GM18858 (cell line): ENCODE data around the gene SZT2.
"Not testable (repeated sequence)": the region's sequence is repeated elsewhere in the genome, so short reads cannot be mapped to it uniquely, and the experiment has no call there.

ENCODE experiments used
- ATAC-seq: cut with Tn5 transposase; IDR thresholded peaks from one replicate; pipeline ENCODE4 v1.9.1; 2021; ENCODE audit not compliant: unreplicated experiment

Gene SZT2

GRCh38 chr1:43387976-43388599, 1.6 kb upstream of the SZT2 start:
- ATAC-seq = no peak

GRCh38 chr1:43388613-43389012, 1.1 kb upstream of the SZT2 start:
- no peak for ATAC-seq

DNA sequence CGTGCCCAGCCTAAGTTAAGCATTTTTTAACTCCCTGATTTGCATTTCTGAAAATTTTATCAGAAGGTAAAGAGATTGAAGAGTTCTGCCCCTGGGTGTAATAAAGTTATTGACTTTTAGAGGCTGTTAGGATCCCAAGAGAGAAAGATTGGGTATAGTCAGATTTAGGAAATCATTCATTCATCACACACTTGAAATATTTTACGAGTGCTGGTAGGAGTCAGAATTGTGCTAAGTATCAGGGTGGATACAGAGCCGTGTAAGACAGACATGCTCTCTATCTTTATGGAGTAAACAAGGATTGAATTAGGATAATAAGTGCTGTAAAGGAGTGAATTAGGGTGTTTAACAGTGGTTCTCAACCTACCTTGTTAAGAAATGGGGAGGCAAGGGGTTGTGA, 3.0 kb downstream of the SZT2 start:
- no peak for ATAC-seq

DNA sequence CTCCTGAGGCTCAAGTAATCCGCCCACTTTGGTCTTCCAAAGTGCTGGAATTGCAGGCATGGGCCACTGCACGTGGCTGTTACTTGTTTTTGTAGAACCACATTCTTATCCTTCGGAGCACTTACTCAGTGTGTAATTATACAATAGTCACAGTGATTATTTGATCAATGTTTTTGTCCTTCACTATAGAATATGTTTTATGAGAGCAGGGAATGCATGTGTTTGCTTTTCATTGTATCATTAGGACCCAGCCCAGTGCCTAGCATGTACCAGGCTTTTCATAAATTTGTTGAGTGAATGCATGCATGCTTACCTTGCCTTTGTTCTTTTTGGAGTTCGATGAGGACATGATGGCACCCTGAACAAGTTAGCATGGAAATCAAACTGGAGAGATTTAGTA, 5.8 kb downstream of the SZT2 start:
- no peak for ATAC-seq

- no peak for ATAC-seq
Measured at GRCh38 chr1:43396059-43396458, 6.4 kb downstream of the SZT2 start.

GRCh38 chr1:43398227-43398626, 8.5 kb downstream of the SZT2 start:
- no peak for ATAC-seq

DNA sequence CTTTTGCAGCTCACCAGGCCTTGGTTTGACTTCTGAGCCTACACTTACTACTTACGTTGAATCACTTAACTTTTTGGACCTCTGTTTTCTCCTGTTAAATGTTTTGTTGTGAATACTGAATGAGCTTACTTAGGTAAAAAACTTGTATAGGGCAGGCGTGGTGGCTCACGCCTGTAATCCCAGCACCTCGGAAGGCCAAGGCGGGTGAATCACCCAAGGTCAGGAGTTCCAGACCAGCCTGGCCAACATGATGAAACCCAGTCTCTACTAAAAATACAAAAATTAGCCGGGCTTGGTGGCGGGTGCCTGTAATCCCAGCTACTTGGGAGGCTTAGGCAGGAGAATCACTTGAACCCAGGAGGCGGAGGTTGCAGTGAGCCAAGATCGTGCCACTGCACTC, 10.7 kb downstream of the SZT2 start:
- not testable (repeated sequence) for ATAC-seq

DNA sequence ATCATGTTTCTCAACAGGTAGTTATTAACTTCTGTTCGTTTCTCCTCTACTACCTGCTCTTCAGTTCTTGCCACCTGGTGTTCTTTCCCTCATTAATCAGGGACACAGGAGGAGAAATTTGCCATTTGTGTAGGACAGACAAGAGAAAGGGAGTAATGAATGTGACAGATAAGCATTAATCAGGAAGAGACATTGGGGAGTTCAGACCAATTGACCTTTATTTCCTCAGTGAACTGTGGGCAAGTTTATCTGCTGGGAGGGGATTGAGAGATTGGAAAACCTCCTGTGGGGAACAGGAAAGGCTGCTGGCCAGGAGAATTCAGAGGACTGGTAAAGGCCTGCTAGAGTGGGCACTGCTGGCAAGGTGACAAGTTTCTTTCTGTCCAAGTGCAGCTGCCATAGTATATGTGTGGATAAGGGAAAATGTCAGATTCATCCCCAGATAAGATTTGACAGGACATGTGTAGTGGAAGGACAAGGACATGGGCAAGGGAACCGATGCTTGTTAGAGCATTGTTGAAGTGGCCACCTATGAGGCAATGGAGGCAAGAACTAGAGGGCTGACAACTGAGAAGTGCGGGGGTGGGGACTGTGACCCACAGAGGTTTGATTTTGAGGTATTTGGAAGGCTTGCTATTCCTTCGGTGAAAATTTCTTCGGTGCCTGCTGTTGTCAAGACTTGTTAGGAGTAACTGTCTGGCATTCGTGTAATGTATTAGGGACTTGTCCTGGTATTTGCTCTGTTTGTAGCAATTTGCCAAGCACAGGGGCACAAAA, 12.6 kb downstream of the SZT2 start:
- no peak for ATAC-seq

DNA sequence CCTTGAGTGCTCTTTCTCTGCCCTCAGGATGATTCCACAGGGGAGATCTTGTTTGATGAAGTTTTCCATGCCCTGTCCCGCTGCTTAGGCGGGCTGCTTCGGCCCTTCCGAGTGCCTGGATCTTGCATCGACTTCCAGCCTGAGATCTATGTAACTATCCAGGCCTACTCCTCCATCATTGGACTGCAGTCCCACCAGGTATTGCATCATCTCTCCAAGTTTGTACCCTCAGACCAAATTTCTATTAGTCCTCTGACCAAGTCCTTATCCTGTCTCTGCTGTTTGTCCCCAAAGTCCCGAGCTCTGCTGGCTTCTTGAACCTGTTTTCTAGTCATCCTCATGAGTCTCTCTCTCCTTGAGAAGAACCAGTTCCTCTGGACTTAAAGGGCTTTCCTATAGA, 14.7 kb downstream of the SZT2 start:
- ATAC-seq = no peak

DNA sequence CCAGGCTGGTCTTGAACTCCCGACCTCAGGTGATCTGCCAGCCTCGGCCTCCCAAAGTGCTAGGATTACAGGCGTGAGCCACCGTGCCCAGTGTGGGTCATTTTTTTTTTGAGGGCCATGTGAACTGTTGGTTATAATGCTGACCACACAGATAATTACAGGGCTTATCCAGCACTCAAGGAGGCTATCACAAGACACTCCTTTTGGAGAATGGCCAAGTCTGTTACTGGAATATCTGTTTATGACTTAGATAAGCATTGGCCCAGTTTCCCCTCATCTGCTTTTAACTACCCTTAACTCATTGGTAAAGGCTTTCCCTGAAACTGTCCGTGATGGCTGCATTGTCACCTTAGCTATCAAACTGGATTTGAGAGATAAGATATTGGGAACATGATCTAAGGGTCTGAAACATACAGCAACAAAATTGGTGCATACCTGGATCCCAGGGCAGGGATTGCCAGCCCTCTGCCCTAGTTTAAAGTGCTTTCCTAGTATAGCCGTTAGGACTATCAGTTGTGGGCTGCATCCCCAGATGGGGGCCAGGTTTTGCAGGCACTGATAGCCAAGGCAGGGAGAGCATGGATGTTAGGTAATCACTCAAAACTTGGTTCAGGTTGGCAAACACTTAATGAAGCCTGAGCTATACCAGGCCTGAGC, 15.6 kb downstream of the SZT2 start:
- no peak for ATAC-seq

DNA sequence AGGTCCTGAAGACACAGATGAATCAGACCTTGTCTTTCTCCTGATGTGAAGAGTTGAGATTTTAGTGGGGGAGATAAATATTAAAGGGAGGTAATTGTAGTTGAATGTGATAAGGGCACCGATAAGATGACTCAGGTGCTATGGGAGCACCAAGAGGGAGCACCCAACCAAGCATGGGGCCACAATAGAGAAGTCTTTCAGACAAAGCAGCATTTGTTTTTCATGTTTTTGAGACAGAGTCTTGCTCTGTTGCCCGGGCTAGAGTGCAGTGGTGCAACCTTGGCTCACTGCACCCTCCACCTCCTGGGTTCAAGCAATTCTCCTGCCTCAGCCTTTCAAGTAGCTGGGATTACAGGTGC, 16.2 kb downstream of the SZT2 start:
- no peak for ATAC-seq

- ATAC-seq = no peak
Measured at GRCh38 chr1:43410571-43410970, 20.9 kb downstream of the SZT2 start.

DNA sequence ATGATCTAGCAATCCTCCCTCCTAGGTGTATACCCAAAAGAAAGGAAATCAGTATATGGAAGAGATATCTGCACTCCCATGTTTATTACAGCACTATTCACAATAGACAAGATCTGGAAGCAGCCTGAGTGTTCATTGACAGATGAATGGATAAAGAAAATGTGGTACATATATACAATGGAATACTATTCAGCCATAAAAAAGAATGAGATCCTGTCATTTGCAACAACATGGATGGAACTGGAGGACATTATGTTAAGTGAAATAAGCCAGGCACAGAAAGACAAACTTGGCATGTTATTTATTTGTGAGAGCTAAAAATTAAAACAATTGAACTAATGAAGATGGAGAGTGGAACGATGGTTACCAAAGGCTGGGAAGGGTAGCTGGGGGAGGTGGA, 23.7 kb downstream of the SZT2 start:
- ATAC-seq = not testable (repeated sequence)

DNA sequence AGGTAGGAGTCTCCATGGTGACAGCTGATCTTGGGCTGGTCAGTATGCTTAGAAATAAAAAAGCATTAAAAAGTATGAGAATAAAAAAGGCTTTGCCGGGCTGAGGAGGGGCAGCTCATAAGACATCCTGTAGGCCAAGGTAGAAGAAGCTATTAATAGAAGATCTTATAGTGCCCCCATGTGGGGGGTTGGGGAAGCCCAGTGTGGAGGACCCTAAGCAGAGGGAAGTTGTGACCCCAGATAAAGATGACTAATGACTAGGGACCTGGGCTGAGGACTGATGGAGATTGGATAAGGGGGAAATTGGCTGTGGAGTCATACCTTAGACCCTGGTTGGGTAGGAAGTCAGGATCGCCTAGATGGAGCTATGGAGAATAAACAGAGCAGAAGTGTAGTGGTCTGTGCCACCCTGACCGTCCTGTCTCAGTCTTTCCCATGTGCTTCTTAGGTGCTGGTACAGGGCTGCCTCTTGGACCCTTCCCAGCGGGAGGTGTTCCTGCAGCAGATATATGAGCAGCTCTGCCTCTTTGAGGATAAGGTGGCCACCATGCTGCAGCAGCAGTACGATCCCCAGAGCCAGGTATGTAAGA, 25.0 kb downstream of the SZT2 start:
- no peak for ATAC-seq

- no peak for ATAC-seq
Measured at GRCh38 chr1:43415901-43416300, 26.2 kb downstream of the SZT2 start.

DNA sequence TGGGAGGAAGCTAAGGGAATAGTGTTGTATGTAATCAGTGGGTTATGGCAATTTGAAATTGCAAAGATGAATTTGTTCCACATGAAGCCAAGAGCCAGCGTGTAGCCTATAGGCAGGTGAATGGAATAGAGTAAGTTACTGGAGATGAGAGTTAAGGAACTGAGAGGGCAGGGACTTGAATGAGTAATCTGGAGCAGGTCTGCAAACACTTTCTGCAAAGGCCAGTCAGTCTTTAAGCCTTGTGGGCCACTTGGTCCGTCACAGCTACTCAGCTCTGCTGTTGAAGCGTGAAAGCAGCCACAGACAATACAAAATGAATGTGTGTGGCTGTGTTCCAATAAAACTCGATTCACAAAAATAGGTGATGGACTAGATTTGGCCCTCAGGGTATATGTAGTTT, 29.2 kb downstream of the SZT2 start:
- ATAC-seq = no peak

DNA sequence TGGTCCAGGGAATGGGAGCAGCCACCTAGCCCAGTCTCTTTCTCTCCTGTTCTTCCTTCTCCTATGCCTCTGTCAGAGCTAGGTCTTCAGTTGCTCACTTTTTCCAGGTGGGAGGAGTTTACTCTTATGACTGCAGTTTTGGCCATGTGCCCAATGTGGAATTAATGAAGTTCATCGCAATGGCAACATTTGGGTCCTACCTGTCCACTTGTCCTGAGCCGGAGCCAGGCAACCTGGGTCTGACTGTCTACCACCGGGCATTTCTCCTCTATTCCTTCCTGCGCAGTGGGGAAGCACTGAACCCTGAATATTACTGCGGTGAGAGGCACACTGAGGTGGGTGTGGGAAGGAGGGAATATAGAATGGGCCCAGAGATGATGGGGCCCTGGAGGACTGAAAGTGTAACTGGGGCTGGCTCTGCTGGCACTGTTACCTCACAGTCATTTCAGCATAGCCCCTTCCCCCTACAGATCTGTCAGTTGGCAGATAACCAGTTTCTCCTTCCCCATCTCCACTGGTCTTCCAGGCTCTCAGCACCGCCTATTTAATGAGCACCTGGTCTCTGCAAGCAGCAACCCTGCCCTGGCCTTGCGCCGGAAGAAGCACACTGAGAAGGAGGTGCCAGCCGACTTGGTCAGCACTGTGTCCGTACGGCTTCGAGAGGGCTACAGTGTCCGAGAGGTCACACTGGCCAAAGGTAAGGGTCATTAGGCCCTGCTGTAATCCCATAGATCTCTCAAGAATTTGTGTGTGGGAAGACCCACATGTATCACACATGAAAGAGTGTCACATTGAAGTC, 30.1 kb downstream of the SZT2 start:
- no peak for ATAC-seq

DNA sequence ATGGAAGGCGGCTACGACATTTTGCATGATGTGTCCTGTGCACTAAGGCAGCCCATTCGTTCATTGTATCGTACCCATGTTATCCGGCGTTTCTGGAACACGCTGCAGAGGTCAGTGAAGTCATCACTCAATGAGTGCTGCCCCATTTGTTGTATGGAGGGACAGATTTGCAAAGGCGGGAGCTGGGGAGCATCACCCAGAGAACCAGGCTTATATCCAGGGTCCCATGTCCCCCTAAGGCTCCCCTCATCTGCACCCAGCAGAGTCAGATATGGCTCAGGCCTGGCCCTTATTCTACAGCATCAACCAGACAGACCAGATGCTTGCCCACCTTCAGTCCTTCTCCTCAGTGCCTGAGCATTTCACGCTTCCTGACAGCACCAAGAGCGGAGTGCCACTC, 31.2 kb downstream of the SZT2 start:
- no peak for ATAC-seq

- ATAC-seq = no peak
Measured at GRCh38 chr1:43421396-43421795, 31.7 kb downstream of the SZT2 start.

- no peak for ATAC-seq
Measured at GRCh38 chr1:43421976-43422750, 32.5 kb downstream of the SZT2 start.
